HG02678 (cell line): ENCODE measurements around the gene MMAA.
"Not testable (repeated sequence)": the region's sequence is repeated elsewhere in the genome, so short reads cannot be mapped to it uniquely, and the experiment has no call there.

Source experiments
- ATAC-seq: cut with Tn5 transposase; IDR thresholded peaks from one replicate; pipeline ENCODE4 v1.9.1; 2021; ENCODE audit warnings: mild to moderate bottlenecking, moderate library complexity; ENCODE audit not compliant: unreplicated experiment

The MMAA gene

GRCh38 chr4:145626623-145626982 is 7.4 kb downstream of the MMAA start:
- ATAC-seq, result no peak

GRCh38 chr4:145635117-145635516 is 15.9 kb downstream of the MMAA start:
- no peak for ATAC-seq

GRCh38 chr4:145635630-145636029 is 16.4 kb downstream of the MMAA start:
- ATAC-seq, result no peak

- no peak for ATAC-seq
Measured at GRCh38 chr4:145639186-145639698, 20.1 kb downstream of the MMAA start.

GRCh38 chr4:145640236-145640635 is 21.1 kb downstream of the MMAA start:
- not testable (repeated sequence) for ATAC-seq

GRCh38 chr4:145643295-145643694 is 24.1 kb downstream of the MMAA start:
- no peak for ATAC-seq

GRCh38 chr4:145644699-145645098 is 25.5 kb downstream of the MMAA start:
- no peak for ATAC-seq

GRCh38 chr4:145656156-145656555 is 37.0 kb downstream of the MMAA start:
- ATAC-seq, result no peak

- ATAC-seq, result no peak
Measured at GRCh38 chr4:145660064-145660463, 40.9 kb downstream of the MMAA start.

- ATAC-seq, result no peak
Measured at GRCh38 chr4:145663194-145663593, 44.0 kb downstream of the MMAA start.

- ATAC-seq, result no peak
Measured at GRCh38 chr4:145665773-145666172, 46.6 kb downstream of the MMAA start.

- no peak for ATAC-seq
Measured at GRCh38 chr4:145670422-145670821, 51.2 kb downstream of the MMAA start.

- ATAC-seq, result no peak
Measured at GRCh38 chr4:145679520-145679919, 60.3 kb downstream of the MMAA start.

- ATAC-seq, result no peak
Measured at GRCh38 chr4:145679991-145680455, 60.8 kb downstream of the MMAA start, which contains the start of gene C4orf51. Gene C4orf51 (plus strand): TSS chr4:145680146. CDS start chr4:145680204, 58 bp downstream.

- ATAC-seq, result no peak
Measured at GRCh38 chr4:145680902-145681301, 61.7 kb downstream of the MMAA start.

GRCh38 chr4:145681518-145681917 is 62.3 kb downstream of the MMAA start:
- ATAC-seq, result no peak

- ATAC-seq, result no peak
Measured at GRCh38 chr4:145681956-145682355, 62.8 kb downstream of the MMAA start.

GRCh38 chr4:145686991-145687390 is 67.8 kb downstream of the MMAA start:
- no peak for ATAC-seq

- no peak for ATAC-seq
Measured at GRCh38 chr4:145690610-145691009, 71.4 kb downstream of the MMAA start.

GRCh38 chr4:145691416-145691815 is 72.2 kb downstream of the MMAA start:
- not testable (repeated sequence) for ATAC-seq

GRCh38 chr4:145694929-145695328 is 75.7 kb downstream of the MMAA start:
- no peak for ATAC-seq

GRCh38 chr4:145697332-145697731 is 78.1 kb downstream of the MMAA start:
- peak; percentile 45 for ATAC-seq

- no peak for ATAC-seq
Measured at GRCh38 chr4:145698507-145698906, 79.3 kb downstream of the MMAA start.
